GM21447 (cell line): ENCODE results near the gene NEURL4.
A peak's percentile ranks its signal among the peaks of the same experiment; 100 is the strongest.

ENCODE experiments used
- ATAC-seq: cut with Tn5 transposase; IDR thresholded peaks from one replicate; pipeline ENCODE4 v1.9.1; 2021; ENCODE audit not compliant: unreplicated experiment

NEURL4 gene

GRCh38 chr17:7281074-7281952, 47.8 kb downstream of the NEURL4 start, which contains the start of gene SLC2A4:
Gene SLC2A4, plus strand, starts transcription at chr17:7281718. Its CDS starts 217 bp downstream, at chr17:7281935.
- ATAC-seq, result peak; percentile 52

GRCh38 chr17:7280519-7281073, 48.5 kb downstream of the NEURL4 start:
- peak; percentile 57 for ATAC-seq

GRCh38 chr17:7279448-7279847, 49.7 kb downstream of the NEURL4 start:
- no peak for ATAC-seq

GRCh38 chr17:7266784-7267183, 62.4 kb downstream of the NEURL4 start:
- no peak for ATAC-seq
